ENCODE data around the gene PLEKHM3.
"Not testable (repeated sequence)": the region's sequence is repeated elsewhere in the genome, so short reads cannot be mapped to it uniquely, and the experiment has no call there.

The PLEKHM3 gene

DNA sequence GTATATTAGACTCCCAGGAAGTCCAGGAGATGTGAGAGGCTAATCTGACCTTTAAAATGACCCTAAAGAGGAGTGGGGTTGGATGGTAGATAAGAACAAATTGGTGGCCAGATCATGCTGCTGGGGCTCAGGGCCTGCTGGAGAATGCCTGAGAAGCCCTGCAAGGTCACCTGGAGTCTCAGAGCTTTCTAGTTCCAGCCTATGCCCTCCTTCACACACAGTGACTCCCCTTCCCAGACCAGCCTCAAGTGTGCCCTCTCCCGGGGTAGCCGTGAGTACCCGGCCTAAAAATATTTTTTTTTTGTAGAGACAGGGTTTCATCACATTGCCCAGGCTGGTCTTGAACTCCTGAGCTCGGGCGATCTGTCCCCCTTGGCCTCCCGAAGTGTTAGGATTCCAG lies 211.4 kb downstream of the PLEKHM3 start:
- DNase-seq, result no peak

DNA sequence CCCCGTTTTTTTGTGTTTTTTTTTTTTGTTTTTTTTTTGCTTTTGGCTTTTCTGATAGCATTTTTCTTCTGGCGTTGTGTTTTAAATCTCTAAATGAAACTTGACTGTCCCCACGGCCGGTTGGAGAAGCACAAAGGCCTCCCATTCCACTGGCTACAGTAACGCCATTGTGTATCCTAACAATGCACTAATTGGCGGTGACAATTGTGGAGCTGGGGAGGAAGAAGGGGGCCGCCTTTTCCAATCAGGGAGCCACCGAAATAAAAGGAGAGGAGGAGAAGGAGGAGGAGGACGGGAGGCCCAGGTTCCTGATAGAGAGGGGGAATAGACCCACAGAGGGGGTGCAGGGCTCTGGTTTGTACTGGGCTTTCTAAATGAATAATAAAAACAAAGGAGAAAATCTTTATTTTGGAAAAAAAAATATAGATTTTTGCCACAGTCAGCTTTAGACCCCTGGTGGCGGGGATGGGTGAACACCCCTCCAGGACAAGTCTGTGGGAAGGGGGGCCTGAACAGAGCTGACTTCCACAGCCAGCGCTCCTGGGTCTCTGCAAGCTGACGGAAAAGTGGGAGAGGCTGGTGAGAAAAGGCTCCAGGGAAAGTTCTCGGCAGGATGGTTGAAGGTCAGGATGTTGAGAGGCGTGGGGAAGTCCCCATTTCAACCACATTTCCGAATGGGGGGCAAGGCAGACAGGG lies 212.0 kb downstream of the PLEKHM3 start:
- no peak for DNase-seq

GRCh38 chr2:207812726-207813080 lies 212.6 kb downstream of the PLEKHM3 start:
- no peak for DNase-seq

DNA sequence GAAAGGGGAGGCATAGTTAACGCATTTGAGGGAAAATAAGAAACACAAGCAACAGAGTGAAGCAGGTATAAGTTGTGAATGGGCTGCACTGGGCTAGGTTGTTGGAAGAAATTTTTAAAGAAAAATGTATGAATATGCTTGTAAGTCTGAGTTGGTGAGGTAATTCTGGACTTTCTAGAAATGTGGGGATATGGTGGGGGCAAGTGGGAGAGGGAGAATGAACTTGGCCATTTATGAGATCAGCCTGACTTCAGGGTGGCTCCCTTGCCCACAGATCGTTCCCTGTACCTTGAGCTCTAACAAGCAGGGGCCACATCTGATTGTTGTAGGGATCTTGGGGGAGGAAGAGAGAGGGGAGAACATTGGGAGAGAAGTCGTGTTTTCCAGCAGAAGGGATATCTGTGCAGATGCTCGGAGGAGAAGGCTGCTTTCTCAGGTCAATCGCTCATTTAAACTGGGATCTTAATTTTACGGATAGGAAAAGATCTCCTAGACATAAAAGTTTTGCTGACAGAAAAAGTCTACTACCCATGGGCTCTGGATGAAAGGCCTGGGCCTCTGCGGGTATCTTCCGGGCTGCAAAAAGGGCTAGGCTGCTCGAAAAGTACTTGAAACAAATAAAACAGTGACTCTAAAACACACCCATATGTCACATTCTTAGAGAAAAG lies 213.1 kb downstream of the PLEKHM3 start:
- DNase-seq, result no peak

GRCh38 chr2:207811658-207812057 lies 213.7 kb downstream of the PLEKHM3 start:
- not testable (repeated sequence) for DNase-seq

DNA sequence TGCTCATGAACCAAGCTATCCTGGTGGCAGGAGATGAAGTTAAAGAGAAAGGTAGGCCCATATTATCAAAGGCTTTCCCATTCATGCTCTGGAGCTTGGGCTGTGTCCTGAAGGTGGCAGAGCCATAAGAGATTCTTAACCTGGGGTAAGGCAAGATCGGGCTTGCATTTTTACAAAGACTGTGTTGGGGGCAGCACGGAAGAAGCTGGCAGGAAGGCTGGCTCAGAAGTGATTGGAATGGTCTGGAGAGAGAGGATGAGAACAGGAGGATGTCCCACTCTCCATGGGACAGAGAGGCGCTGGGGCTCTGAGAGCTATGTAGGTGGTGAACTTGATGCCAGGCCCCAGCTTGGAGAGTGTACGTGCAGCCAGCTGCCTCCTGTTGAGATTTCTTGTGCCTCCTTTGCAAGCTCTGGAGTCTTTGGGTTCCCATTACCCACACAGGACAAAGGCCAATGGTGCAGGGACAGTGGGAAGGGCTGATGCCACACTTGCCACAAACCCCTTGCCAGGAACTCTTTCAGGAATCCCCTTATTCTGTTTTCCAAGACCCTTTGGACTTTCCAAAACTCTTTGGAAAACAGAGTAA lies 215.0 kb downstream of the PLEKHM3 start:
- no peak for DNase-seq

- no peak for DNase-seq
Measured at GRCh38 chr2:207808119-207808518, 217.2 kb downstream of the PLEKHM3 start.

GRCh38 chr2:207807516-207807915 lies 217.8 kb downstream of the PLEKHM3 start:
- no peak for DNase-seq

- no peak for DNase-seq
Measured at GRCh38 chr2:207805566-207806226, 219.6 kb downstream of the PLEKHM3 start.

GRCh38 chr2:207802650-207803049 lies 222.7 kb downstream of the PLEKHM3 start:
- no peak for DNase-seq

- DNase-seq, result no peak
Measured at GRCh38 chr2:207801259-207801658, 224.1 kb downstream of the PLEKHM3 start.

DNA sequence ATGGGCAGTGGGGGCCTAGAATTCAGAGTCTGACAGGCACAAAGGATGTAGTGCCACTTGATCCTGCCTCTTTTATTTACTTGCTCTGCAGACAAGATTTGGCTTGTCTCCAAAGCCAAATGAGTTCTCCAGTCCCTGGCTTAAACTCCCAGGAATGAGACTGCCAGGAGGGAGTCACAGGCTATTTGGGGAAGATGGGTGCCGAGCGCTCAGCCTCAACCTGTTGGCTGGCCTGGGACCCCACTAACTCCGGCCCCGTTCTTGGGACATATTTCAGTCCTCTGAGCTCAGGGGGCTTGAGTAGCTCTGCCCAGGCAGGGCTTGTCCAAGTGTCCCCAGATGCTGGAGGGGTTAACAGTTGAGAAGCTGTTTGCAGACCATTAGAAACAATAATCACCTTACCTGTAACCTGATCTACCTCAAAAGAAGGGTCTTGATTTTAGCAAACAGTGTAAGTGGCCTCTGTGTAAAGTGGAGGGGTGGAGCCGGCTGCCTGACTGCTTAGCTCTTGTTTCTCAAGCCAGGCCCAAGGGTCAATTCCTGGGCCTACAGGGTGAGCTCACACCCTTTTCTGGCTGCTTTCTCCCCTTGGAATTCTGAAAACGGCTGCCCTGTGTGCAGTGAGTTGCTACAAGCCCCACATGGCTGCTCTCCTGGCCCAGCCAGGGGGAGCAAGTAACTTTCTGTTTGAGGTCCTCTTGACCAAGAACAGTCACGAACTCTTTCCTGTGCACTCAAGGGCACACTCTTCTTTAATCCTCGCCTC lies 228.6 kb downstream of the PLEKHM3 start:
- no peak for DNase-seq

GRCh38 chr2:207792244-207792785 lies 233.0 kb downstream of the PLEKHM3 start:
- DNase-seq, result no peak

- no peak for DNase-seq
Measured at GRCh38 chr2:207791579-207792243, 233.6 kb downstream of the PLEKHM3 start.

DNA sequence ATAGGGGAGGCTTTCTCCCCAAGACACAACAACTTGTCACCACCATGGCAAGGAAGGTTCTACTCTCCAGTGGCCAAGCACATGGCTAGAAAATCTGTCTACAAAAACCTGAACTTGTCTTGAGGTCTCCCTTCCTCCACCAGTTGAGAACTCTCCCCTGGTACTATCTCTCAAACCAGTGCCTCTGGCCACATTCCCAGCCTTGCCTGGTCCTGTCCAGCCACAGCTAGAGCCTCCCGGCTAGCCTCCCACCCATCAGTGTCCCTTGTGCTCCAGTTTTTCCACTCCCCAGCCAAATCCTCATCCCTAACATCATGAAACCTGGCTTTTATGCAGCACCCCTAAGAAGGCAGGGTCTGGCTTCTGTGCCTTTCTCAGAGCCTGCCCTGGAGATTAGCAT lies 234.4 kb downstream of the PLEKHM3 start:
- no peak for DNase-seq

GRCh38 chr2:207787800-207788199 lies 237.5 kb downstream of the PLEKHM3 start:
- no peak for DNase-seq

DNA sequence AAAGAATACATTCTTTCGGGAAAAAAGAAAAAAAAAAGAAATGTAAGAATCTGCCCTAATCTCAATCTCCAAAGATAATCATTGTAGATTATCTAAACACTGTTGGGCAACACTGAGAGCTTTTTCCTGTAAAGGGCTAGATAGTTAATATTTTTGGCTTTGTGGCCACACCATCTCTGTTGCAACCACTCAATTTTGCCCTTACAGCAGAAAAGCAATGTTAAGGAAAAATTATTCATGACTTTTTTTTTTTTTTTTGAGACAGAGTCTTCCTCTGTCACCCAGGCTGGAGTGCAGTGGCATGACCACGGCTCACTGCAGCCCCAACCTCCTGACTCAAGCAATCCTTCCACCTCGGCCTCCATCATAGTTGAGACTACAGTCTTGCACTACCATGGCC lies 238.3 kb downstream of the PLEKHM3 start:
- no peak for DNase-seq

DNA sequence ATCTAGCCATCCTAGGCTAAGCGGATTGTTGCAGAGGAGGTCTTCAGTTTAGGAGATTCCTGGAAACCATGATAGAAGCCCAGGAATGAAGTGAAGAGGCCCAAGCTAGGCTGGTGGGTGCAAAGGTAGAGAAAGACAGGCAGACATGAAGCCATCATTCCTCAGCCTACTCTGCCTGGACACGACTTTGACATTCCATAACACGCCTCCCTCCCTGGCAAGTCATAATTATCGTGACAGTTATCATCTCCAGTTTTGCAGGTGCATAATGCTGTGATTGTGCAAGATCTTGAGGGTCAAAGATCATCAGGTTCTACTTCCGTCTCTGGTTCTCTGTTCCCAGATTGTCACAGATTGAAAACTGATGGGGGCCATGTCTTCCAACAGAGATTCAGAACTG lies 240.4 kb downstream of the PLEKHM3 start:
- no peak for DNase-seq

- no peak for DNase-seq
Measured at GRCh38 chr2:207783514-207783913, 241.8 kb downstream of the PLEKHM3 start.

DNA sequence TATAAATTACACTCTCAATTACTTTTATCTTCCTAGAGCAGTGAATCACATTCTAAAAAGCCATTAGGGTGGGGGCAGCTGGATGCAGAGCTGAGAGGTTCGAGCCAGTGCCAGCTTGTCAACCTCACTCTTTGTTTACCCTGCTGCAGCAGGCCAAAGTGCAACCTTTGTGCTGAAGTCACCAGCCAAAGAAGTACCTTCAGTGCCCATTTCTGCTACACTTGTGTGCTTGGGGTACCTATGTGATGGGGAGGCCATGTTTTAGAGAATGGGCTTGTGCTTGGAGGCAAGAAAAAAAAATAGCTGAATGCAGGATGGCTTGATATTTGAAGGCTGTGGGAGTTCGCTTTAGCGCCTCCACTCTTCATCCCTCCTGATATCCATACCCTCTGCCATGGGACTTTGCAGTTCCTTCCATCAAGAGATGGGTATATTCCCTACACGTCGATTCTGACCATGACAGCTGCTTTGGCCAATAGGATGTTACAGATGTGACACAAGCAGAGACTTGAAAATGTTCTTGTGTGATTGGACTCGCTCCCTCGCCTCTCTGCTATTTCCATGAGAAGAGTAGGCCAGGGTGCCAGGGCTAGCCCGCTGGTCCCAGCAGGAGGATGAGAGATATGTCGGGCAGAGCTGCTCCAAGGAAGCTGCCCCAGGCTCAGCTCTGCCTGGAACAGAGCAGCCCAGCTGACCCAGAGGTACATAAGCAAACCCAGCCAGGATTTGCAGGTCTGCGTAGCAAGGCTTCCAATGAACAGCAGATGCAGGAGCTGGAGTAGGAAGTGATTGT lies 242.9 kb downstream of the PLEKHM3 start:
- DNase-seq, result no peak

GRCh38 chr2:207779523-207779922 lies 245.8 kb downstream of the PLEKHM3 start:
- no peak for DNase-seq
